GM21447 (cell line): ENCODE measurements around the gene MPIG6B.

ENCODE experiments used
- ATAC-seq: cut with Tn5 transposase; IDR thresholded peaks from one replicate; pipeline ENCODE4 v1.9.1; 2021; ENCODE audit not compliant: unreplicated experiment

MPIG6B gene

GRCh38 chr6:31765559-31765909 lies 42.4 kb downstream of the MPIG6B start:
- no peak for ATAC-seq

GRCh38 chr6:31765910-31766794 lies 43.0 kb downstream of the MPIG6B start:
- ATAC-seq, result no peak

GRCh38 chr6:31767096-31767645 lies 44.0 kb downstream of the MPIG6B start:
- no peak for ATAC-seq

DNA sequence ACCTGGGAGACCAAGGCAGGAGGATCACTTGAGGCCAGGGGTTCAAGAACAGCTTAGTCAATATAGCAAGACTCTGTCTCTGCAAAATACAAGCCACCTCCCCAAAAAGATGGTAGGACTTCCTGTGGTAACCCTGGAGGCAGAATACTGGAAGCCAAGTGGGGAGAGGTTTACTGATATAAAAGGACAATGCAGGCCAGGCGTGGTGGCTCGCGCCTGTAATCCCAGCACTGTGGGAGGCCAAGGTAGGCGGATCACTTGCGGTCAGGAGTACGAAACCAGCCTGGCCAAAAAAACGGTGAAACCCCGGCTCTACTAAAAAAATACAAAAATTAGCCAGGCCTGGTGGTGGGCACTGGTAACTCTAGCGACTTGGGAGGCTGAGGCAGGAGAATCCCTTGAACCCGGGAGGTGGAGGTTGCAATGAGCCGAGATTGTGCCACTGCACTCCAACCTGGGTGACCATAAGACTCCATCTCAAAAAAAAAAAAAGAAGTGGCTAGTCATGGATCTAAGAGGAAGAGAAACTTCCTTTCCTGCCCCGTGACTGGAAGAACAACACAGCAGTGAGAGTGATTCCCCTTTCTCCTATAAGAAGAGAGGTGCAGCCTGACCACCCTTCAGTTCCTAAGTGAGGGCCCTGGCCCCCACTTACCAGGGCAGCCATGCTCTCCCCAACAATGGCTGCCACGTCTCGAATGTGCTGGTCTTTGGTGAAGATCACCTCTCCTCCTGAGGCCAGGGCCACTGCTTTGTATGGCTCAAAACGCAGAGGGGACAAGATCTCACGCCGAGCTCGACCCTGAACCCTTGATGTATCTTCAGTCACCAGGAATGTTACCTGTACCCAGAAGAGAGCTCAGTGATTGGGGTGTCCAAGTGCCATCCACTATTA lies 45.4 kb downstream of the MPIG6B start:
- ATAC-seq, result no peak

DNA sequence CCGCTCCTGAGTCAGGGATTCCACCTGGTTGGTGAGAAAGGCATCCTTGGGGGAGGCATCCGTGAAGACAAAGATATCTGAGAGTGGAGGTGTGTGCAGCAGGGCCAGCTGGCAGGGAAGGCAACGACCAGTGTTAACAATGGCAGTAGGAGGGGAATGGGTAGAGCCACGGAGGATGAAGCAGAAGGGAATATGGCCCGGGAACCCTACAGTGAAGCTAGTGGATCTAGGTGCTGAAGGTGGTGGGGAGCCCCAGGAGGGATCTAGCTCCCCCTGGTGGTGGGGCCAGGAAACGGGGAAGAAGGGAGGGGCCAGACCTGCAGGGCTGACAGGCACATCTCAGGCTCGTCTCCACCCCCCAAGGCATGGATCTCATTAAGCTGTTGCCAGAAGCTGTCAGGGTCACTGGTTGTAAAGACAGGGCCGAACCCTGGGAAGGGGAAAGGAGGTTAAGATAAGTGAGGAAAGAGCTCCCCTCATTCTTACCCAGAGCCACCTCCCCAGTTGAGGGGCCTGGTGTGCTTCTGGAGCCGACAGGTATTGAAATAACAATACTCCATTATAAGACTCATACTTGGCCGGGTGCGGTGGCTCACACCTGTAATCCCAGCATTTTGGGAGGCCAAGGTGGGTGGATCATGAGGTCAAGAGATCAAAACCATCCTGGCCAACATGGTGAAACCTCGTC lies 46.7 kb downstream of the MPIG6B start:
- no peak for ATAC-seq

DNA sequence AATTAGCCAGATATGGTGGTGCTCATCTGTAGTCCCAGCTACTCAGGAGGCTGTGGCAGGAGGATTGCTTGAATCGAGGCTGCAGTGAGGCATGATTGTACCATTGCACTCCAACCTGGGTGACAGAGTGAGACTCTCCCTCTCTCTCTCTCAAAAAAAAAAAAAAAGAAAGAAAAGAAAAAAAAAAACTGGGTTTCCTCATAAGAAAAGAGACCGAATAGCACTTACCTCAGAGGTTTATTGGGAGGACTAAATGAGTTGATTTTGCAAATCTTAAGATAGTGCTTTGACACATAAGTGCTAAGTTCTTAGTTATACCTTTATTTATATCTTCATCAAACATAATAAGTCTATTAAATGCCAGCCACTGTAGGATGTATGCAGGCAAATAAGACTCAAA lies 47.7 kb downstream of the MPIG6B start:
- ATAC-seq, result no peak

- no peak for ATAC-seq
These were observed 48.8 kb downstream of the MPIG6B start for GRCh38 chr6:31771992-31772358.

DNA sequence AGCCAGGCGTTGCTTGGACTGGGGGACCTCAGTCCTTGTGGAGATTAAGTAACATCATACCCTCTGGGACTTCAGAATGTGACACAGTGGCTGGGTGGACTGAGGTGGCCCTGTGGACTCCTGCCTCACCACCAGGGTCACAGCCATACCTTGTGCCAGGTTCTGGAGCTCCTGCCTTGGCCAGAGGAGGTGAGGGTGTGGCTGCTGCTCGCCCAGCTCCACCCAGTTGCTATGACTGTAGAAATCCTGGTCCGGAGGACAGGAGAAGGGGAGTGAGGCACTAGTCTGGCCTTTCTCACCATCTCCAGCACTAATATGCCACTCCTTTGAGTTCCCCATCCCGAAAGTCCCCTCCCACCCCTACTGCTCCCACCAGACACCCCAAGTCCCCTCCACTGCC lies 52.0 kb downstream of the MPIG6B start:
- no peak for ATAC-seq

DNA sequence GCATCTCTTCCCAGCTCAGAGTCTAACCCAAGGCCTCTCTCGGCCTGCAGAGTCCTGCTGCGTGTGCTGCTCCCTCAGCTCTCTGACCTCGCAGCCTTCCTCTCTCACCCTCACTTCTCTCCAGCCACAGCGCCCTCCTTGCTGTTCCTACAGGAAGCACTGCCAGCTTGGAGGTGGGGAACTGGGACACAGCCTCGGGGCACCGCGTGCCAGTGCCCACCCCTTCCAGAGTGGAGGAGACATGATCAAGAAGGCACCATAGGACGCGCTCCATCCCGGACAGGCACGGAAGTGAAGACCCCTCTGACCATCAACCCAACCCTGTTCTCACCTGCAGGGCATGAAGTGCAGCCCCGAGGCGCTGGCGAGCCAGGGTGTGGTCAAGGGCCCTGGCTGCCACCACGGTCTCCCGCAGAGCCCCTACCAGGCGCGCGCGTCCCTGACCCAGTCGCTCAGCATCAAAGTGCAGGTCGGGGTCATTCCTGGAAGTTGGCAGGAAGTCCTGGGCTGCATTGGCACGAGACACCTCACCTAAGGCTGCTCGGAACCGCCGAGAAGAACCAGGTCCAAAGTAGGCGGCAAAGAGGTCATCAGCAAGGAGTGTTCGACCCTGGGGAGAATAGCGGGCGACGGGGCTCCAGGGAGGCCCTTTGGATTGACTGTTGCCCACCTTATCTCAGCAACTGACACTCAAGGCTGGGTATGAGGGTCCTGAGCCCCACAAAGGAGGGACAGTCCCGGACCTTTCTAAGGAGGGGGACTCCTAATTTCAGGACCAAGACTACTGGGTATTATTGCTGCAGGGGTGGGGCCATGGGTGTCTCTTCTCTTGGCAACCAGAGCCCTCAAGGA lies 52.7 kb downstream of the MPIG6B start:
- ATAC-seq, result no peak
